ENCODE measurements around the gene HAUS6.

DNA sequence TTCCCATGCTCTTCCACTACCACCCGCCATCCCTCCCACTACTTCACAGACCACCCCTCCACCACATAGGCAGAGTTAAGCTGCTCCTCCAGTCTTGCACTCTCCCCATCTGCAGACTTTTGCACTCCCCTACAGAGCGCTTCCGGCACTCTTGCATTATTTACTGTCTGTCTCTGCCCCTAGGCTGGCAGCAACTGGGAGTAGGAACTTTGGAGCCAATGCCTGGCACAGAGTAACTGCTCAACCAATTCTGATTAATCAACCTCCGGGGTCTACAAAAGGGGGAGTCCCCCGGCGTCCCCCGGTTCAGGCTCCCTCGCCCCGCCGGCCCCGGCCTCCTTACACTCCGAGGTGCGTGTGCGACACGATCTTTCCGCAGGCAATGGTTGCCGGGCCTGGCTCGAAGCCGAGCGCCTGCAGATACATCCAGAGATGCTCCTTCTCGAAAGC lies 498 bp downstream of the HAUS6 start:
- TF ChIP-seq, protein P1, sequence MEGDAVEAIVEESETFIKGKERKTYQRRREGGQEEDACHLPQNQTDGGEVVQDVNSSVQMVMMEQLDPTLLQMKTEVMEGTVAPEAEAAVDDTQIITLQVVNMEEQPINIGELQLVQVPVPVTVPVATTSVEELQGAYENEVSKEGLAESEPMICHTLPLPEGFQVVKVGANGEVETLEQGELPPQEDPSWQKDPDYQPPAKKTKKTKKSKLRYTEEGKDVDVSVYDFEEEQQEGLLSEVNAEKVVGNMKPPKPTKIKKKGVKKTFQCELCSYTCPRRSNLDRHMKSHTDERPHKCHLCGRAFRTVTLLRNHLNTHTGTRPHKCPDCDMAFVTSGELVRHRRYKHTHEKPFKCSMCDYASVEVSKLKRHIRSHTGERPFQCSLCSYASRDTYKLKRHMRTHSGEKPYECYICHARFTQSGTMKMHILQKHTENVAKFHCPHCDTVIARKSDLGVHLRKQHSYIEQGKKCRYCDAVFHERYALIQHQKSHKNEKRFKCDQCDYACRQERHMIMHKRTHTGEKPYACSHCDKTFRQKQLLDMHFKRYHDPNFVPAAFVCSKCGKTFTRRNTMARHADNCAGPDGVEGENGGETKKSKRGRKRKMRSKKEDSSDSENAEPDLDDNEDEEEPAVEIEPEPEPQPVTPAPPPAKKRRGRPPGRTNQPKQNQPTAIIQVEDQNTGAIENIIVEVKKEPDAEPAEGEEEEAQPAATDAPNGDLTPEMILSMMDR (IDR thresholded peaks at IDR 0.05; ENCODE audit: insufficient read depth, low read length), result no peak
- TF ChIP-seq, protein P2, sequence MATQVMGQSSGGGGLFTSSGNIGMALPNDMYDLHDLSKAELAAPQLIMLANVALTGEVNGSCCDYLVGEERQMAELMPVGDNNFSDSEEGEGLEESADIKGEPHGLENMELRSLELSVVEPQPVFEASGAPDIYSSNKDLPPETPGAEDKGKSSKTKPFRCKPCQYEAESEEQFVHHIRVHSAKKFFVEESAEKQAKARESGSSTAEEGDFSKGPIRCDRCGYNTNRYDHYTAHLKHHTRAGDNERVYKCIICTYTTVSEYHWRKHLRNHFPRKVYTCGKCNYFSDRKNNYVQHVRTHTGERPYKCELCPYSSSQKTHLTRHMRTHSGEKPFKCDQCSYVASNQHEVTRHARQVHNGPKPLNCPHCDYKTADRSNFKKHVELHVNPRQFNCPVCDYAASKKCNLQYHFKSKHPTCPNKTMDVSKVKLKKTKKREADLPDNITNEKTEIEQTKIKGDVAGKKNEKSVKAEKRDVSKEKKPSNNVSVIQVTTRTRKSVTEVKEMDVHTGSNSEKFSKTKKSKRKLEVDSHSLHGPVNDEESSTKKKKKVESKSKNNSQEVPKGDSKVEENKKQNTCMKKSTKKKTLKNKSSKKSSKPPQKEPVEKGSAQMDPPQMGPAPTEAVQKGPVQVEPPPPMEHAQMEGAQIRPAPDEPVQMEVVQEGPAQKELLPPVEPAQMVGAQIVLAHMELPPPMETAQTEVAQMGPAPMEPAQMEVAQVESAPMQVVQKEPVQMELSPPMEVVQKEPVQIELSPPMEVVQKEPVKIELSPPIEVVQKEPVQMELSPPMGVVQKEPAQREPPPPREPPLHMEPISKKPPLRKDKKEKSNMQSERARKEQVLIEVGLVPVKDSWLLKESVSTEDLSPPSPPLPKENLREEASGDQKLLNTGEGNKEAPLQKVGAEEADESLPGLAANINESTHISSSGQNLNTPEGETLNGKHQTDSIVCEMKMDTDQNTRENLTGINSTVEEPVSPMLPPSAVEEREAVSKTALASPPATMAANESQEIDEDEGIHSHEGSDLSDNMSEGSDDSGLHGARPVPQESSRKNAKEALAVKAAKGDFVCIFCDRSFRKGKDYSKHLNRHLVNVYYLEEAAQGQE (IDR thresholded peaks at IDR 0.05; ENCODE audit: insufficient replicate concordance, low read depth), result no peak
